GM12864 (cell line): ENCODE data around the gene HOXA4.

Experiments used
- DNase-seq: peaks from one replicate; pipeline ENCODE4 v3.0.0-alpha.2; 2011; ENCODE audit warnings: low read depth
- H3K4me3 ChIP-seq: 2 replicates; pipeline ENCODE4 v1.5.1; 2011; ENCODE audit warnings: mild to moderate bottlenecking, low read depth, low read length, control low read depth
- CTCF ChIP-seq: IDR thresholded peaks from 2 replicates; pipeline ENCODE4 v1.5.1; 2011; ENCODE audit warnings: low read depth, mild to moderate bottlenecking, moderate library complexity, low read length, control low read depth, inconsistent platforms; ENCODE audit errors: missing control alignments

Gene HOXA4

GRCh38 chr7:27106181-27106900 lies 24.2 kb downstream of the HOXA4 start:
- no peak overlapping the region for H3K4me3 ChIP-seq
- no peak for DNase-seq
- no peak for TF ChIP-seq CTCF

- no peak for DNase-seq
- H3K4me3 ChIP-seq, result no peak overlapping the region
- TF ChIP-seq CTCF, result no peak
Observed at GRCh38 chr7:27105301-27106031, 25.1 kb downstream of the HOXA4 start.

GRCh38 chr7:27104341-27105058 lies 26.1 kb downstream of the HOXA4 start:
- H3K4me3 ChIP-seq, result no peak overlapping the region
- TF ChIP-seq CTCF, result no peak
- no peak for DNase-seq

- no peak for DNase-seq
- no peak for TF ChIP-seq CTCF
- H3K4me3 ChIP-seq, result no peak overlapping the region
Observed at GRCh38 chr7:27103489-27104226, 26.9 kb downstream of the HOXA4 start.

GRCh38 chr7:27102581-27103442 lies 27.7 kb downstream of the HOXA4 start, which contains the start of gene HOXA2:
Gene HOXA2, minus strand, starts transcription at chr7:27102683. Its CDS starts 183 bp downstream, at chr7:27102500.
- no peak within 1 kb of the TSS for H3K4me3 ChIP-seq
- TF ChIP-seq CTCF, result no peak
- DNase-seq, result no peak

GRCh38 chr7:27101957-27102580 lies 28.5 kb downstream of the HOXA4 start:
- no peak for TF ChIP-seq CTCF
- DNase-seq, result no peak

More at GRCh38 chr7:27101957-27102580, 28.5 kb downstream of the HOXA4 start:
- no peak overlapping the region for H3K4me3 ChIP-seq
